H9 (cell line): ENCODE data around the gene KSR1. TPM values are rescaled to one million over a fixed set of nuclear protein-coding genes. Genes with fewer than 3 reads are reported as not detected.

ENCODE experiments used
- DNase-seq: peaks from one replicate; pipeline ENCODE4 v3.0.0-alpha.2; 2017
- H2AFZ ChIP-seq: one replicate; pipeline ENCODE4 v1.6.1; 2013; ENCODE audit warnings: mild to moderate bottlenecking, low read length, control low read depth, moderate library complexity
- H2AK5ac ChIP-seq: 2 replicates; pipeline ENCODE4 v1.6.1; 2013; ENCODE audit warnings: low read length, control low read depth, mixed read lengths; ENCODE audit not compliant: insufficient read length
- H2BK120ac ChIP-seq: one replicate; pipeline ENCODE4 v1.6.1; 2013; ENCODE audit warnings: low read depth, mild to moderate bottlenecking, low read length, control low read depth, inconsistent platforms; ENCODE audit not compliant: poor library complexity, severe bottlenecking
- H2BK12ac ChIP-seq: 2 replicates; pipeline ENCODE4 v1.6.1; 2013; ENCODE audit warnings: low read length, control low read depth, mixed read lengths, low read depth; ENCODE audit not compliant: insufficient read length
- H2BK15ac ChIP-seq: 2 replicates; pipeline ENCODE4 v1.6.1; 2013; ENCODE audit warnings: low read depth, low read length, control low read depth
- H2BK20ac ChIP-seq: one replicate; pipeline ENCODE4 v1.6.1; 2013; ENCODE audit warnings: low read depth, mild to moderate bottlenecking, low read length, control low read depth, inconsistent platforms; ENCODE audit not compliant: poor library complexity, severe bottlenecking
- H2BK5ac ChIP-seq: 2 replicates; pipeline ENCODE4 v1.6.1; 2013; ENCODE audit warnings: low read length, control low read depth, mixed read lengths; ENCODE audit not compliant: insufficient read length
- H3K14ac ChIP-seq: 2 replicates; pipeline ENCODE4 v1.6.1; 2013; ENCODE audit warnings: low read length, control low read depth; ENCODE audit not compliant: insufficient read depth
- H3K18ac ChIP-seq: 2 replicates; pipeline ENCODE4 v1.6.1; 2013; ENCODE audit warnings: low read depth, mild to moderate bottlenecking, mixed read lengths, low read length, control low read depth; ENCODE audit not compliant: insufficient read length
- H3K23ac ChIP-seq: 2 replicates; pipeline ENCODE4 v1.6.1; 2013; ENCODE audit warnings: low read length, control low read depth, mixed read lengths, low read depth; ENCODE audit not compliant: insufficient read length
- H3K23me2 ChIP-seq: 2 replicates; pipeline ENCODE4 v1.6.1; 2013; ENCODE audit warnings: low read depth, mild to moderate bottlenecking, mixed read lengths, low read length, control low read depth; ENCODE audit not compliant: insufficient read length, poor library complexity, severe bottlenecking
- H3K27ac ChIP-seq: 2 replicates; pipeline ENCODE4 v1.5.1; 2013; ENCODE audit warnings: low read length, control low read depth, mixed read lengths, low read depth; ENCODE audit not compliant: insufficient read length
- H3K27me3 ChIP-seq: 2 replicates; pipeline ENCODE4 v1.6.1; 2013; ENCODE audit warnings: low read length, control low read depth, inconsistent platforms; ENCODE audit not compliant: insufficient read depth
- H3K4ac ChIP-seq: 2 replicates; pipeline ENCODE4 v1.6.1; 2013; ENCODE audit warnings: low read depth, mild to moderate bottlenecking, control low read depth, inconsistent platforms, low read length, moderate library complexity
- H3K4me1 ChIP-seq: 2 replicates; pipeline ENCODE4 v1.6.1; 2013; ENCODE audit warnings: low read length, control low read depth, inconsistent platforms; ENCODE audit not compliant: insufficient read depth
- H3K4me2 ChIP-seq: 2 replicates; pipeline ENCODE4 v1.6.1; 2013; ENCODE audit warnings: low read length, control low read depth, mixed read lengths; ENCODE audit not compliant: insufficient read length, insufficient read depth
- H3K56ac ChIP-seq: 2 replicates; pipeline ENCODE4 v1.6.1; 2013; ENCODE audit warnings: low read depth, mild to moderate bottlenecking, mixed read lengths, low read length, control low read depth; ENCODE audit not compliant: insufficient read length
- H3K79me1 ChIP-seq: 2 replicates; pipeline ENCODE4 v1.6.1; 2013; ENCODE audit warnings: low read depth, mild to moderate bottlenecking, moderate library complexity, low read length, control low read depth, inconsistent platforms; ENCODE audit not compliant: insufficient read depth, poor library complexity, severe bottlenecking
- H3K79me2 ChIP-seq: 2 replicates; pipeline ENCODE4 v1.6.1; 2013; ENCODE audit warnings: low read length, control low read depth, inconsistent platforms; ENCODE audit not compliant: insufficient read depth
- H3K9ac ChIP-seq: 2 replicates; pipeline ENCODE4 v1.6.1; 2013; ENCODE audit warnings: low read length, control low read depth, mixed read lengths; ENCODE audit not compliant: insufficient read length; ENCODE audit errors: extremely low read depth
- H3K9me3 ChIP-seq: one replicate; pipeline ENCODE4 v1.6.1; 2013; ENCODE audit warnings: low read depth, low read length, inconsistent platforms; ENCODE audit not compliant: control insufficient read depth
- H3T11ph ChIP-seq: one replicate; pipeline ENCODE4 v1.6.1; 2013; ENCODE audit warnings: mild to moderate bottlenecking, low read length, control low read depth, inconsistent platforms
- H4K20me1 ChIP-seq: one replicate; pipeline ENCODE4 v1.6.1; 2013; ENCODE audit not compliant: control insufficient read depth, insufficient read length, insufficient read depth
- H4K5ac ChIP-seq: 2 replicates; pipeline ENCODE4 v1.6.1; 2013; ENCODE audit warnings: low read depth, mild to moderate bottlenecking, mixed read lengths, low read length, control low read depth; ENCODE audit not compliant: insufficient read length
- H4K8ac ChIP-seq: replicated peaks from 2 replicates; pipeline ENCODE4 v1.6.1; 2013; ENCODE audit warnings: low read length, control low read depth, mixed read lengths, low read depth; ENCODE audit not compliant: insufficient read length
- H4K91ac ChIP-seq: 2 replicates; pipeline ENCODE4 v1.6.1; 2013; ENCODE audit warnings: low read depth, mild to moderate bottlenecking, moderate library complexity, mixed read lengths, low read length, control low read depth; ENCODE audit not compliant: insufficient read length
- H3K27ac Mint-ChIP-seq, 3 experiments: 2 replicates in 2 of 3; 3 replicates in 1 of 3; pipeline ENCODE4 v1.8.0; 2020 to 2021; ENCODE audit warnings: mixed read lengths in 3 of 3, mild to moderate bottlenecking in 1 of 3, moderate library complexity in 1 of 3
- H3K27me3 Mint-ChIP-seq: 2 replicates; pipeline ENCODE4 v1.8.0; 2021; ENCODE audit warnings: low read depth, mild to moderate bottlenecking, moderate library complexity, mixed read lengths
- H3K36me3 Mint-ChIP-seq, 3 experiments: 2 replicates in 2 of 3; 3 replicates in 1 of 3; pipeline ENCODE4 v1.8.0; 2020 to 2021; ENCODE audit warnings: low read depth in 3 of 3, mixed read lengths in 3 of 3; ENCODE audit not compliant: insufficient read depth in 1 of 3
- H3K4me1 Mint-ChIP-seq, 2 experiments: 2 replicates each; pipeline ENCODE4 v1.8.0; 2020; ENCODE audit warnings: mixed read lengths in 2 of 2
- H3K4me3 Mint-ChIP-seq, 2 experiments: 2 replicates in 1 of 2; 3 replicates in 1 of 2; pipeline ENCODE4 v1.8.0; 2020 to 2021; ENCODE audit warnings: mild to moderate bottlenecking in 2 of 2, mixed read lengths in 2 of 2, moderate library complexity in 1 of 2
- H3K9me3 Mint-ChIP-seq, 2 experiments: 2 replicates in 1 of 2; 3 replicates in 1 of 2; pipeline ENCODE4 v1.8.0; 2020; ENCODE audit warnings: mild to moderate bottlenecking in 2 of 2, mixed read lengths in 2 of 2, moderate library complexity in 1 of 2
- CTCF ChIP-seq: fragments of 200-600 bp; sonication (generic); conservative IDR thresholded peaks from 3 replicates; pipeline ENCODE4 v1.8.0; 2021; ENCODE audit warnings: antibody characterized with exemption, mild to moderate bottlenecking
- WGBS: extraction: QIAGEN DNeasy Blood & Tissue Kit; methylation state at CpG from one replicate; pipeline ENCODE4 v1.1.7; 2013; ENCODE audit warnings: missing lambda C conversion rate, low lambda C conversion rate, mixed read lengths; ENCODE audit not compliant: insufficient read length; ENCODE audit errors: extremely low coverage; 5-methylcytosine and 5-hydroxymethylcytosine counted together
- total RNA-seq: library from RNA; stranded (reverse); gene quantifications from 2 replicates; pipeline ENCODE4 v1.2.1, GENCODE V29; 2021

KSR1 gene
- total RNA-seq, 1 experiment from 2014 or later, result 44.9 TPM

GRCh38 chr17:27417596-27418365 lies 38.5 kb upstream of the KSR1 start:
- H3K56ac ChIP-seq, result no peak overlapping the region
- Mint-ChIP-seq H3K4me1 (no peaks in the 10 kb centered on the region; a peak in 1 of 4 replicates), H3K27me3 (peaks cover 3% of the 10 kb centered on the region; the same call in 1 of the 2 replicates), H3K36me3 (no peaks in the 10 kb centered on the region), H3K9me3 (no peaks in the 10 kb centered on the region), H3K27ac (no peak overlapping the region), H3K4me3 (no peak overlapping the region)
- no peak overlapping the region for H2BK120ac ChIP-seq
- H3K18ac ChIP-seq, result no peak overlapping the region
- no peak overlapping the region for H2BK20ac ChIP-seq
- H3K23me2 ChIP-seq, result no peaks in the 10 kb centered on the region
- H3K14ac ChIP-seq, result no peak overlapping the region; the same call in 1 of the 2 replicates
- no peak overlapping the region for H4K91ac ChIP-seq
- H3K4me2 ChIP-seq, result no peak overlapping the region
- no peak overlapping the region for H2BK5ac ChIP-seq
- no peak for TF ChIP-seq CTCF
- no peak overlapping the region for H3K23ac ChIP-seq
- H3K27ac ChIP-seq, result no peak overlapping the region
- H4K20me1 ChIP-seq, result no peaks in the 10 kb centered on the region
- no peak for DNase-seq
- H3K27me3 ChIP-seq, result no peaks in the 10 kb centered on the region
- H3K9ac ChIP-seq, result no peak overlapping the region
- H2AK5ac ChIP-seq, result no peak overlapping the region
- H2BK12ac ChIP-seq, result no peak overlapping the region
- no peak overlapping the region for H2BK15ac ChIP-seq
- no peaks in the 10 kb centered on the region for H3K79me1 ChIP-seq
- no CpG with 5 or more reads among the region's 13 CpGs for WGBS
- H2AFZ ChIP-seq, result no peak overlapping the region
- no peaks in the 10 kb centered on the region for H3K79me2 ChIP-seq
- H4K5ac ChIP-seq, result no peak overlapping the region
- no peak overlapping the region for H4K8ac ChIP-seq
- no peak overlapping the region for H3K4ac ChIP-seq
- H3K9me3 ChIP-seq, result no peaks in the 10 kb centered on the region
- no peak overlapping the region for H3T11ph ChIP-seq
- H3K4me1 ChIP-seq, result no peaks in the 10 kb centered on the region; the same call in 1 of the 2 replicates
